ENCODE results near the gene TOM1L2. TPM values are rescaled to one million over a fixed set of nuclear protein-coding genes. Genes with fewer than 3 reads are reported as not detected.

The TOM1L2 gene
- total RNA-seq = 19.9 and 33.6 TPM in 2 replicates

GRCh38 chr17:17972126-17972951 is at the start of gene TOM1L2, which contains the start of gene DRC3:
TOM1L2 (minus strand) TSS chr17:17972400; CDS start chr17:17972313, 87 bp downstream.
DRC3 (plus strand) TSS chr17:17972862; CDS start chr17:17977599, 4,737 bp downstream.

GRCh38 chr17:17836818-17837379 is 135.3 kb downstream of the TOM1L2 start, which contains the start of gene SREBF1:
SREBF1 (minus strand) TSS chr17:17836986; CDS start chr17:17836817, 169 bp downstream.

Other genes with a start within 250 kb of the TOM1L2 start
- gene SREBF1, start 135.4 kb downstream of the TOM1L2 start, total RNA-seq = 55.1 and 62.4 TPM in 2 replicates
- 0.37 and 0.59 TPM in 2 replicates for gene DRC3, start 462 bp upstream of the TOM1L2 start, total RNA-seq
- gene ATPAF2, start 66.8 kb upstream of the TOM1L2 start, total RNA-seq = 15.4 and 16.0 TPM in 2 replicates
- 8.9 and 9.2 TPM in 2 replicates for gene GID4, start 67.0 kb upstream of the TOM1L2 start, total RNA-seq
- gene DRG2, start 115.5 kb upstream of the TOM1L2 start, total RNA-seq = 31.2 and 40.7 TPM in 2 replicates
- 1.2 and 1.3 TPM in 2 replicates for gene MYO15A, start 136.4 kb upstream of the TOM1L2 start, total RNA-seq
- 129 TPM in 2 replicates for gene ALKBH5, start 211.4 kb upstream of the TOM1L2 start, total RNA-seq

Measured in smooth muscle cell of the umbilical artery (primary cell).